ENCODE results near the gene SHROOM3.

DNA sequence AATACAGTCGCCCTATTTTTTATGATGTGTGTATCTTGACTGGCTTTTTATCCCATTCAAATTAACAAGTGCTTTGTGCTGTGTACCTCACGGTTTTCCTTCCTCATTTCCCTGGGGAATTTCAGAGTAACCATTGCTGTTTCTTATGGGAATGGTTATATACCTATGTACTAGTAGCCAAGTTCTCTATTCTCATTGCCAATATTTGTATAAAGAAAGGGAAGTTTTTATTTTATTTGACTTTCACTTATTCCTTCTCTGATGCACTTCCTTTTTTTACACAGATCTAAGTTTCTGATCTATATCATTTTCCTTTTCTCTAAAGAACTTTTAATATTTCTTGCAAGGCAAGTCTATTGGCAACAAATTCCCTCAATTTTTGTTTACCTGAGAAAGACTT, 281.6 kb downstream of the SHROOM3 start:
- TF ChIP-seq SIN3A (IDR thresholded peaks at IDR 0.05; ENCODE audit: borderline replicate concordance, insufficient read depth, low read length), result no peak
- no peak for TF ChIP-seq TAF1 (IDR thresholded peaks at IDR 0.05; ENCODE audit: borderline replicate concordance, insufficient read depth, low read length)
- TF ChIP-seq POLR2AphosphoS5 (IDR thresholded peaks at IDR 0.05; ENCODE audit: low read depth, low read length), result no peak
- TF ChIP-seq, protein P1, sequence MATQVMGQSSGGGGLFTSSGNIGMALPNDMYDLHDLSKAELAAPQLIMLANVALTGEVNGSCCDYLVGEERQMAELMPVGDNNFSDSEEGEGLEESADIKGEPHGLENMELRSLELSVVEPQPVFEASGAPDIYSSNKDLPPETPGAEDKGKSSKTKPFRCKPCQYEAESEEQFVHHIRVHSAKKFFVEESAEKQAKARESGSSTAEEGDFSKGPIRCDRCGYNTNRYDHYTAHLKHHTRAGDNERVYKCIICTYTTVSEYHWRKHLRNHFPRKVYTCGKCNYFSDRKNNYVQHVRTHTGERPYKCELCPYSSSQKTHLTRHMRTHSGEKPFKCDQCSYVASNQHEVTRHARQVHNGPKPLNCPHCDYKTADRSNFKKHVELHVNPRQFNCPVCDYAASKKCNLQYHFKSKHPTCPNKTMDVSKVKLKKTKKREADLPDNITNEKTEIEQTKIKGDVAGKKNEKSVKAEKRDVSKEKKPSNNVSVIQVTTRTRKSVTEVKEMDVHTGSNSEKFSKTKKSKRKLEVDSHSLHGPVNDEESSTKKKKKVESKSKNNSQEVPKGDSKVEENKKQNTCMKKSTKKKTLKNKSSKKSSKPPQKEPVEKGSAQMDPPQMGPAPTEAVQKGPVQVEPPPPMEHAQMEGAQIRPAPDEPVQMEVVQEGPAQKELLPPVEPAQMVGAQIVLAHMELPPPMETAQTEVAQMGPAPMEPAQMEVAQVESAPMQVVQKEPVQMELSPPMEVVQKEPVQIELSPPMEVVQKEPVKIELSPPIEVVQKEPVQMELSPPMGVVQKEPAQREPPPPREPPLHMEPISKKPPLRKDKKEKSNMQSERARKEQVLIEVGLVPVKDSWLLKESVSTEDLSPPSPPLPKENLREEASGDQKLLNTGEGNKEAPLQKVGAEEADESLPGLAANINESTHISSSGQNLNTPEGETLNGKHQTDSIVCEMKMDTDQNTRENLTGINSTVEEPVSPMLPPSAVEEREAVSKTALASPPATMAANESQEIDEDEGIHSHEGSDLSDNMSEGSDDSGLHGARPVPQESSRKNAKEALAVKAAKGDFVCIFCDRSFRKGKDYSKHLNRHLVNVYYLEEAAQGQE (IDR thresholded peaks at IDR 0.05; ENCODE audit: insufficient read depth in 1 of 2, low read depth in 2 of 2, low read length in 2 of 2), result no peak
- no peak for TF ChIP-seq FOXP2 (optimal IDR thresholded peaks at IDR 0.05; ENCODE audit: borderline replicate concordance, extremely low read depth, extremely low read length, insufficient read depth)

All from PFSK-1 (cell line).